B cell (primary cell): ENCODE results near the gene FUT6. TPM values are rescaled to one million over a fixed set of nuclear protein-coding genes. Genes with fewer than 3 reads are reported as not detected.
"Not testable (repeated sequence)": the region's sequence is repeated elsewhere in the genome, so short reads cannot be mapped to it uniquely, and the experiment has no call there.

Experiments used
- ATAC-seq: fragments of 200-7000 bp; cut with Tn5 transposase; one replicate; pipeline ENCODE4 v1.10.0; 2021; ENCODE audit warnings: low read depth, mild to moderate bottlenecking, moderate number of reproducible peaks, moderate library complexity
- CTCF ChIA-PET: fragments of 350-600 bp; sonication (Branson Sonifier 250); formaldehyde crosslinking; loops from one replicate; lab custom pipeline; 2021; ENCODE audit warnings: antibody characterized with exemption, inconsistent platforms; lab: Charles Lee
- POLR2A ChIA-PET: fragments of 350-600 bp; sonication (Branson Sonifier 250); formaldehyde crosslinking; loops from one replicate; lab custom pipeline; 2021; ENCODE audit warnings: antibody characterized with exemption; lab: Charles Lee
- DNase-seq: peaks from one replicate; pipeline ENCODE4 v3.0.0; 2013
- H2AFZ ChIP-seq: 2 replicates; pipeline ENCODE4 v1.6.1; 2012; ENCODE audit warnings: mild to moderate bottlenecking, low read depth, low read length; ENCODE audit not compliant: insufficient read depth, poor library complexity, severe bottlenecking
- H3K27ac ChIP-seq, 2 donors: 1 replicate in 1 of 2; 2 replicates in 1 of 2; pipeline ENCODE4 v1.5.1; 2012 to 2013; ENCODE audit warnings: low read length in 2 of 2, mild to moderate bottlenecking in 2 of 2, moderate library complexity in 1 of 2
- H3K27me3 ChIP-seq, 4 experiments: fragments of 200-600 bp in 1 of 4; sonication (generic) in 1 of 4; replicated peaks in 1 of 4; 1 replicate in 2 of 4; 2 replicates in 2 of 4; pipeline versions ENCODE4 v1.6.1 to v1.7.0; 2013 to 2016; ENCODE audit warnings: low read length in 3 of 4, mild to moderate bottlenecking in 2 of 4, mixed read lengths in 1 of 4, moderate library complexity in 1 of 4; ENCODE audit not compliant: insufficient read depth in 4 of 4, control insufficient read depth in 3 of 4; ENCODE audit errors: control extremely low read depth in 1 of 4
- H3K36me3 ChIP-seq, 2 experiments: replicated peaks in 1 of 2; 1 replicate in 1 of 2; 2 replicates in 1 of 2; pipeline versions ENCODE4 v1.6.1 to v1.7.1; 2013; ENCODE audit warnings: low read length in 1 of 2; ENCODE audit not compliant: insufficient read depth in 2 of 2, control insufficient read depth in 1 of 2; ENCODE audit errors: control extremely low read depth in 1 of 2, extremely low read depth in 1 of 2
- H3K4me1 ChIP-seq, 2 donors: fragments of 200-600 bp in 1 of 2; sonication (generic) in 1 of 2; 1 replicate in 1 of 2; 2 replicates in 1 of 2; pipeline versions ENCODE4 v1.5.1 to v1.6.1; 2013 to 2017; ENCODE audit warnings: low read length in 2 of 2; ENCODE audit not compliant: control insufficient read depth in 2 of 2, insufficient read depth in 2 of 2
- H3K4me2 ChIP-seq: replicated peaks from 2 replicates; pipeline ENCODE3; 2012; ENCODE audit warnings: mild to moderate bottlenecking, low read depth, low read length; ENCODE audit not compliant: poor library complexity, severe bottlenecking
- H3K4me3 ChIP-seq, 5 experiments: fragments of 200-600 bp in 1 of 5; sonication (generic) in 1 of 5; 1 replicate in 3 of 5; 2 replicates in 2 of 5; pipeline versions ENCODE4 v1.5.1 to v1.7.0; 2011 to 2016; ENCODE audit warnings: low read length in 4 of 5, mild to moderate bottlenecking in 4 of 5, low read depth in 2 of 5, control low read depth in 1 of 5, moderate library complexity in 1 of 5; ENCODE audit not compliant: insufficient read depth in 1 of 5; ENCODE audit errors: control extremely low read depth in 1 of 5, extremely low read depth in 1 of 5
- H3K79me2 ChIP-seq: fragments of 200-600 bp; sonication (generic); one replicate; pipeline ENCODE4 v1.6.0; 2016; ENCODE audit warnings: low read length; ENCODE audit not compliant: control insufficient read depth, insufficient read depth
- H3K9ac ChIP-seq: fragments of 200-600 bp; sonication (generic); 2 replicates; pipeline ENCODE4 v1.6.1; 2017; ENCODE audit warnings: mild to moderate bottlenecking, low read length, moderate library complexity
- H3K9me3 ChIP-seq, 3 donors: one replicate each; pipeline versions ENCODE4 v1.6.1 to v1.7.1; 2013; ENCODE audit warnings: low read length in 2 of 3; ENCODE audit not compliant: control insufficient read depth in 2 of 3, insufficient read depth in 1 of 3; ENCODE audit errors: control extremely low read depth in 1 of 3
- H4K20me1 ChIP-seq: 2 replicates; pipeline ENCODE4 v1.6.0; 2012; ENCODE audit warnings: mild to moderate bottlenecking, low read length; ENCODE audit not compliant: insufficient read depth, control insufficient read depth, poor library complexity, severe bottlenecking
- H3K27ac Mint-ChIP-seq: one replicate; pipeline ENCODE4 v1.8.0; 2021; ENCODE audit warnings: mixed read lengths
- H3K27me3 Mint-ChIP-seq: one replicate; pipeline ENCODE4 v1.8.0; 2021; ENCODE audit warnings: mixed read lengths
- H3K4me1 Mint-ChIP-seq: one replicate; pipeline ENCODE4 v1.8.0; 2021; ENCODE audit warnings: mixed read lengths
- H3K4me3 Mint-ChIP-seq: one replicate; pipeline ENCODE4 v1.8.0; 2021; ENCODE audit warnings: mixed read lengths
- H3K9me3 Mint-ChIP-seq: one replicate; pipeline ENCODE4 v1.8.0; 2022; ENCODE audit warnings: mixed read lengths; ENCODE audit not compliant: insufficient read depth
- EZH2 ChIP-seq: IDR thresholded peaks from 2 replicates; pipeline ENCODE4 v1.6.1; 2012; ENCODE audit warnings: borderline replicate concordance, low read depth, mild to moderate bottlenecking, moderate library complexity, low read length; ENCODE audit not compliant: insufficient read depth, poor library complexity, severe bottlenecking
- WGBS: methylation state at CpG from one replicate; pipeline ENCODE4 v1.1.5; 2013; ENCODE audit warnings: missing lambda C conversion rate; ENCODE audit not compliant: insufficient coverage; 5-methylcytosine and 5-hydroxymethylcytosine counted together
- intact Hi-C: fragments of 100-400 bp; cut with micrococcal nuclease; formaldehyde crosslinking; loops from one replicate; pipeline ENCODE4 v1.10.0; 2022
- polyA minus RNA-seq: library from RNA; depleted of rRNA, polyadenylated mRNA; stranded (reverse); fragments of >200 nt; gene quantifications from 2 replicates; pipeline ENCODE4 v1.2.3, GENCODE V29; 2012
- polyA plus RNA-seq: library from polyadenylated mRNA; depleted of rRNA; stranded (reverse); fragments of >200 nt; gene quantifications from 2 replicates; pipeline ENCODE4 v1.2.3, GENCODE V29; 2012
- total RNA-seq, 2 donors: library from RNA; stranded (reverse); fragments of 120-200 nt in 1 of 2; gene quantifications; 1 replicate in 1 of 2; 2 replicates in 1 of 2; pipeline versions ENCODE4 v1.2.3 to v1.2.4, GENCODE V29; 2013 to 2022
- TF ChIP-seq, protein P1 (sequence below): fragments of 200-600 bp; IDR thresholded peaks from one replicate; pipeline ENCODE4 v1.8.0; 2022; ENCODE audit warnings: antibody characterized with exemption, mild to moderate bottlenecking

The FUT6 gene
- total RNA-seq = not detected in 2 replicates
- total RNA-seq (2013) = not detected
- 0.03 TPM in 1 of 2 replicates, not detected in the other for polyA plus RNA-seq
- not detected in 2 replicates for polyA minus RNA-seq

DNA sequence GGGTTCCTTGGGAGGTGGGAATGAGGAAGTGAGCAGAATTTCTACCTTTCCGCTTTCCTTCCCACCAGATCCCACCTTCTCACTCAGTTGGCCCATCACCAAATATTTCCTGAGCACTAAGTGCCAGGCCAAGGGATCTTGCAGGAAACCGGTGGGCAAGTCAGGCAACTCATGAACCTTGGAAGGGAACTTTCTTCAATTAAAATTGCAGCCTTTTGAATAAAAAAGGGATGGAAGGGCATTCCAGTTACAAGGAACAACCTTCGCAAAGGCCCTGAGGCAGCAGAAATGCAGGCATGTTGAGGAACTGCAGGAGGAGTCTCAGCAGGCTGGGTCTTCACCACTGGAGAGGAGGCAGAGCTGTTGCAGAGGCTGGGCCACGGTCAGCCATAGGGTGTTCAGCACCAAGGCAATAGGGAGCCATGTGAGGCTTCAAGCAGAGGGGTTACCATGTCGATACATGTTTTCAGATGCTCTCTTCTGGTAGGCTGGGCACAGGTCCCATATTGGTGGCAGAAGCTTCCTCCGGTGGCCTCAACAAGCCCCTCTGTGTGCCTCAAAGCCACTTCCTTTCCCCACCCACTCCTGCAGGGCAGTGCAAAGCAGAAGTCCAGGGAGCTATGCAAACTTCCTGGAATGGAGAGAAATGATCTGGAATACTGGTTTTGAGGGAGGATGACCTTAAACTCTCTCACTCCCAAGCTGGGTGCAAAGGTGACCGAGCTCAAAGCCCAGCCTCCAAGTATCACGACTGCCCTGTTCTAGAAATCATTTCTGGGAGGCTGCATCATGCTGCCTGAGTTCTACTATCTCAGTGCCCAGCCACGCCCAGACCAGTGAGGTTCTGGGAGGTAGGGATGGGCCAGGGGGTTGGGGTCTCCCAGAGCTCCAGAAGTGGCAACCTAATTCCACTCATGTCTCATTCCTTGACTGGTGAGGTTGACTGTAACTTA, at the start of gene FUT6:
TSS of gene FUT6 (minus strand) at position 638 of the 953 bp plus-strand sequence. CDS start 7,135 bp downstream, outside the sequence.
- DNase-seq (no peak), ATAC-seq (no peak)
- Histone ChIP-seq H3K9me3 (peaks cover 0 to 3% (median 0%) of the 10 kb centered on the region in 3 donors), H3K4me3 (no peak within 1 kb of the TSS), H2AFZ (peak within 1 kb of the TSS; percentile 16), H3K4me2 (no peak within 1 kb of the TSS), H4K20me1 (no peaks in the 10 kb centered on the region), H3K27me3 (peaks cover 0 to 13% (median 0%) of the 10 kb centered on the region in 4 experiments), H3K79me2 (no peaks in the 10 kb centered on the region), H3K9ac (no peak within 1 kb of the TSS), H3K36me3 (no peaks in the 10 kb centered on the region), H3K27ac (no peak within 1 kb of the TSS), H3K4me1 (no peaks in the 10 kb centered on the region)
- TF ChIP-seq, protein P1, sequence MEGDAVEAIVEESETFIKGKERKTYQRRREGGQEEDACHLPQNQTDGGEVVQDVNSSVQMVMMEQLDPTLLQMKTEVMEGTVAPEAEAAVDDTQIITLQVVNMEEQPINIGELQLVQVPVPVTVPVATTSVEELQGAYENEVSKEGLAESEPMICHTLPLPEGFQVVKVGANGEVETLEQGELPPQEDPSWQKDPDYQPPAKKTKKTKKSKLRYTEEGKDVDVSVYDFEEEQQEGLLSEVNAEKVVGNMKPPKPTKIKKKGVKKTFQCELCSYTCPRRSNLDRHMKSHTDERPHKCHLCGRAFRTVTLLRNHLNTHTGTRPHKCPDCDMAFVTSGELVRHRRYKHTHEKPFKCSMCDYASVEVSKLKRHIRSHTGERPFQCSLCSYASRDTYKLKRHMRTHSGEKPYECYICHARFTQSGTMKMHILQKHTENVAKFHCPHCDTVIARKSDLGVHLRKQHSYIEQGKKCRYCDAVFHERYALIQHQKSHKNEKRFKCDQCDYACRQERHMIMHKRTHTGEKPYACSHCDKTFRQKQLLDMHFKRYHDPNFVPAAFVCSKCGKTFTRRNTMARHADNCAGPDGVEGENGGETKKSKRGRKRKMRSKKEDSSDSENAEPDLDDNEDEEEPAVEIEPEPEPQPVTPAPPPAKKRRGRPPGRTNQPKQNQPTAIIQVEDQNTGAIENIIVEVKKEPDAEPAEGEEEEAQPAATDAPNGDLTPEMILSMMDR = no peak
- TF ChIP-seq EZH2 = no peak
- Mint-ChIP-seq H3K27me3 (peaks cover 3% of the 10 kb centered on the region), H3K4me3 (no peak within 1 kb of the TSS), H3K4me1 (no peaks in the 10 kb centered on the region), H3K27ac (no peak within 1 kb of the TSS), H3K9me3 (no peaks in the 10 kb centered on the region)
- intact Hi-C loops = no loop called here
- ChIA-PET CTCF (interaction anchor here (1.1 kb wide), 1 partner anchor 1487 kb away, joined by 3 read pairs; no protein-coding TSS in a partner anchor), POLR2A (no interaction called here)
- 61% methylated on average over 6 of the region's 9 CpGs for WGBS

DNA sequence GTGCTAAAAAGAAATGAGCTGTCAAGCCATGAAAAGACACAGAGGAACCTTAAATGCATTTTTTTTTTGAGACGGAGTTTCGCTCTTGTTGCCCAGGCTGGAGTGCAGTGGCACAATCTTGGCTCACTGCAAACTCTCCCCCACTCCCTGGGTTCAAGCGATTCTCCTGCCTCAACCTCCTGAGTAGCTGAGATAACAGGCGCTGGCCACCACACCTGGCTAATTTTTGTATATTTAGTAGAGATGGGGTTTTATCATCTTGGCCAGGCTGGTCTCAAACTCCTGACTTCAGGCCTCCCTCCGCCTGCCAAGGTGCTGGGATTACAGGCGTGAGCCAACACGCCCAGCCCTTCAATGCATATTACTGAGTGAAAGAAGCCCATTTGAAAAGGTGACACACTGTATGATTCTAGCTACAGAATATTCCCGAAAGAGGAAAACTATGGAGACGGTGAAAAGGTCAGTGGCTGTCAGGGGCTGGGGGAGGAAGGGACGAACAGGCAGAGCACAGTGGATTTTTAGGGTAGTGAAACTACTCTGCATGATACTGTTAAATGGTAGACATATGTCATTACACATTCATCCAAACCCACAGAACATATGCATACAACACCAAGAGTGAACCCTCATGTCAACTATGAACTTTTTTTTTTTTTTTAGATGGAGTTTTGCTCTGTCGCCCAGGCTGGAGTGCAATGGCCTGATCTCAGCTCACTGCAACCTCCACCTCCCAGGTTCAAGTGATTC, 44.7 kb upstream of the FUT6 start:
- H3K9me3 ChIP-seq, H3K36me3 ChIP-seq, H4K20me1 ChIP-seq, H3K9me3 Mint-ChIP-seq, H3K9ac ChIP-seq, H3K4me2 ChIP-seq, DNase-seq, H3K4me3 Mint-ChIP-seq, H3K4me3 ChIP-seq, H3K79me2 ChIP-seq, H3K27ac ChIP-seq, POLR2A ChIA-PET, H3K27ac Mint-ChIP-seq, H3K4me1 ChIP-seq, H2AFZ ChIP-seq, ATAC-seq, CTCF ChIA-PET, intact Hi-C loops, H3K4me1 Mint-ChIP-seq: not testable (repeated sequence)
- H3K27me3 ChIP-seq = peaks cover 0 to 15% (median 0%) of the 10 kb centered on the region in 4 experiments
- 86% methylated on average over 5 of the region's 11 CpGs for WGBS
- H3K27me3 Mint-ChIP-seq = peaks cover 17% of the 10 kb centered on the region

DNA sequence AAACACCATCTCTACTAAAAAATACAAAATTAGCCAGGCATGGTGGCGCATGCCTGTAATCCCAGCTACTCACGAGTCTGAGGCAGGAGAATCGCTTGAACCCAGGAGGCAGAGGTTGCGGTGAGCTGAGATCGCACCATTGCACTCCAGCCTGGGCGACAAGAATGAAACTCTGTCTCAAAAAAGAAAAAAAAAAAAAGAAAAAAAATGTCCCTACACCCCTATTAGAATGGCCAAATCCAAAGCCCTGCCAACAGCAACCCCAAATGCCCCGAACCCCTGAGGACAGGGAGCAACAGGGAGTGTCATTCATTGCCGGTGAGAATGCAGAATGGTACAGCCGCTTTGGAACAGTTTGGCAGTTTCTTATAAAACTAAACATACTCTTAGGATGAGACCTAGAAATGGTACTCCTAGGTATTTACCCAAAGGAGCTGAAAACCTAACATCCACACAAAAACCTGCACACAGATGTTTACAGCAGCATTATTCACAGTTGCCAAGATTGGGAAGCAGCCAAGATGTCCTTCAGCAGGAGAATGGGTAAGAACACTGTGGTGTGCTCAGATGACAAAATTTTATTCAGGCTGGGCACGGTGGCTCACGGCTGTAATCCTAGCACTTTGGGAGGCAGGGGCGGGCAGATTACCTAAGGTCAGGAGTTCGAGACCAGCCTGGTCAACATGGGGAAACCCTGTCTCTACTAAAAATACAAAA, 43.8 kb upstream of the FUT6 start:
- H3K4me3 Mint-ChIP-seq, H3K27ac Mint-ChIP-seq, H3K79me2 ChIP-seq, H3K4me2 ChIP-seq, H3K9me3 Mint-ChIP-seq, H3K36me3 ChIP-seq, H3K4me3 ChIP-seq, H3K9me3 ChIP-seq, H3K4me1 ChIP-seq, DNase-seq, H2AFZ ChIP-seq, H3K27ac ChIP-seq, H3K4me1 Mint-ChIP-seq, ATAC-seq, POLR2A ChIA-PET, intact Hi-C loops, H3K9ac ChIP-seq, H4K20me1 ChIP-seq, CTCF ChIA-PET: not testable (repeated sequence)
- peaks cover 16% of the 10 kb centered on the region for H3K27me3 Mint-ChIP-seq
- 87% methylated on average over 3 of the region's 13 CpGs for WGBS
- peaks cover 0 to 14% (median 0%) of the 10 kb centered on the region in 4 experiments for H3K27me3 ChIP-seq
